Measurements from ENCODE around the gene CFC1. TPM values are rescaled to one million over a fixed set of nuclear protein-coding genes. Genes with fewer than 3 reads are reported as not detected.
"Not testable (repeated sequence)": the region's sequence is repeated elsewhere in the genome, so short reads cannot be mapped to it uniquely, and the experiment has no call there.

Gene CFC1
- total RNA-seq (not detected), polyA plus RNA-seq (not detected), total RNA-seq (not detected)

GRCh38 chr2:130599393-130599792, at the start of gene CFC1:
CFC1 (minus strand) TSS chr2:130599575; CDS start chr2:130599287, 288 bp downstream.
- H3K27ac Mint-ChIP-seq; H3K27ac ChIP-seq (ENCODE audit: low read depth, low read length); H3K9me3 Mint-ChIP-seq; H3K4me3 Mint-ChIP-seq; H3K27me3 ChIP-seq (ENCODE audit: control insufficient read depth in 2 of 2, insufficient read depth in 2 of 2, low read length in 2 of 2); POLR2A ChIA-PET; H3K4me1 ChIP-seq (ENCODE audit: control insufficient read depth in 2 of 2, insufficient read depth in 2 of 2, low read length in 2 of 2); CTCF ChIA-PET; H3K4me1 Mint-ChIP-seq; H3K36me3 Mint-ChIP-seq; DNase-seq; H3K4me3 ChIP-seq (ENCODE audit: low read length); H3K9me3 ChIP-seq (ENCODE audit: control insufficient read depth in 2 of 3, low read length in 3 of 3); ATAC-seq; intact Hi-C loops (cut with micrococcal nuclease); H3K36me3 ChIP-seq (ENCODE audit: control insufficient read depth in 2 of 3, insufficient read depth in 3 of 3, low read length in 3 of 3); H3K27me3 Mint-ChIP-seq: not testable (repeated sequence)

- H3K27me3 ChIP-seq (ENCODE audit: control insufficient read depth in 2 of 2, insufficient read depth in 2 of 2, low read length in 2 of 2); H3K4me3 Mint-ChIP-seq; H3K9me3 ChIP-seq (ENCODE audit: control insufficient read depth in 2 of 3, low read length in 3 of 3); ATAC-seq; H3K27ac ChIP-seq (ENCODE audit: low read depth, low read length); H3K4me3 ChIP-seq (ENCODE audit: low read length); CTCF ChIA-PET; POLR2A ChIA-PET; H3K9me3 Mint-ChIP-seq; H3K4me1 ChIP-seq (ENCODE audit: control insufficient read depth in 2 of 2, insufficient read depth in 2 of 2, low read length in 2 of 2); H3K36me3 ChIP-seq (ENCODE audit: control insufficient read depth in 2 of 3, insufficient read depth in 3 of 3, low read length in 3 of 3); H3K36me3 Mint-ChIP-seq; H3K27ac Mint-ChIP-seq; DNase-seq; H3K4me1 Mint-ChIP-seq; intact Hi-C loops (cut with micrococcal nuclease): not testable (repeated sequence)
- H3K27me3 Mint-ChIP-seq, result peaks cover 0 to 10% (median 2%) of the 10 kb centered on the region in 5 donors
These were observed 42.3 kb upstream of the CFC1 start for GRCh38 chr2:130641688-130642087.

GRCh38 chr2:130638973-130639372, 39.6 kb upstream of the CFC1 start:
- H3K27ac Mint-ChIP-seq; H3K4me1 ChIP-seq (ENCODE audit: control insufficient read depth in 2 of 2, insufficient read depth in 2 of 2, low read length in 2 of 2); H3K27me3 ChIP-seq (ENCODE audit: control insufficient read depth in 2 of 2, insufficient read depth in 2 of 2, low read length in 2 of 2); H3K36me3 Mint-ChIP-seq; H3K9me3 ChIP-seq (ENCODE audit: control insufficient read depth in 2 of 3, low read length in 3 of 3); H3K36me3 ChIP-seq (ENCODE audit: control insufficient read depth in 2 of 3, insufficient read depth in 3 of 3, low read length in 3 of 3); intact Hi-C loops (cut with micrococcal nuclease); ATAC-seq; DNase-seq; H3K4me3 Mint-ChIP-seq; H3K4me1 Mint-ChIP-seq; POLR2A ChIA-PET; CTCF ChIA-PET; H3K9me3 Mint-ChIP-seq; H3K27ac ChIP-seq (ENCODE audit: low read depth, low read length); H3K4me3 ChIP-seq (ENCODE audit: low read length): not testable (repeated sequence)
- H3K27me3 Mint-ChIP-seq, result peaks cover 0 to 10% (median 3%) of the 10 kb centered on the region in 5 donors

DNA sequence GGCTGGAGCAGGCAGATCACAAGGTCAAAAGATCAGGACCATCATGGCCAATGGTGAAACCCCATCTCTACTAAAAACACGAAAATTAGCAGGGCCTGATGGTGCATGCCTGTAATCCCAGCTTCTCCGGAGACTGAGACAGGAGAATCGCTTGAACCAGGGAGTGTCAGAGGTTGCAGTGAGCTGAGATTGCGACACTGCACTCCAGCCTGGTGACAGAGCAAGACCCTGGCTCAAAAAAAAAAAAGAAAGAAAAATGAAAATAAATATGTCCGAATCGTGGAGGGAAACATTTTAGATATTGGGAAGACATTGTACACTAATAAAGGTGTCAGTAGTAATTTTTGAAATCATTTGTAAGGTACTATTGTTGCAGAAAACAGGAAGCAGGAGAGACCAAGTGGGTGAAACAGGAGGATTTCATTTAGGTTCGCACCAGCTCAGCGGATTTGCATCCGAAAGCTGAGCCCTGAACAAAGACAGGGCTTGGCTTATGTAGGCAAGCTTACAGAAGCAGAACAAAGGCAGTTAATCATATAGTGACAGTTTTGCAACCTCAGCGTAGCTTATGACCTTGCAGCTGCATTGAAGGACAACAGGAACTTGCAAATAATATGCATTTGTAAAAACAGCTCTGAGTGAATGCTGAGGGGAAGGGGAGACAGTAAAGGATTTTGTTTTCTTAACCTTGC, 29.6 kb upstream of the CFC1 start:
- H3K4me1 Mint-ChIP-seq; H3K27me3 ChIP-seq (ENCODE audit: control insufficient read depth in 2 of 2, insufficient read depth in 2 of 2, low read length in 2 of 2); H3K27ac Mint-ChIP-seq; H3K9me3 Mint-ChIP-seq; intact Hi-C loops (cut with micrococcal nuclease); H3K36me3 ChIP-seq (ENCODE audit: control insufficient read depth in 2 of 3, insufficient read depth in 3 of 3, low read length in 3 of 3); CTCF ChIA-PET; H3K4me3 Mint-ChIP-seq; H3K4me3 ChIP-seq (ENCODE audit: low read length); H3K27me3 Mint-ChIP-seq; DNase-seq; H3K36me3 Mint-ChIP-seq; H3K9me3 ChIP-seq (ENCODE audit: control insufficient read depth in 2 of 3, low read length in 3 of 3); POLR2A ChIA-PET; H3K27ac ChIP-seq (ENCODE audit: low read depth, low read length); H3K4me1 ChIP-seq (ENCODE audit: control insufficient read depth in 2 of 2, insufficient read depth in 2 of 2, low read length in 2 of 2); ATAC-seq: not testable (repeated sequence)

- H3K4me1 ChIP-seq (ENCODE audit: control insufficient read depth in 2 of 2, insufficient read depth in 2 of 2, low read length in 2 of 2); H3K27ac ChIP-seq (ENCODE audit: low read depth, low read length); H3K9me3 ChIP-seq (ENCODE audit: control insufficient read depth in 2 of 3, low read length in 3 of 3); CTCF ChIA-PET; H3K4me3 Mint-ChIP-seq; H3K9me3 Mint-ChIP-seq; H3K36me3 Mint-ChIP-seq; H3K27me3 ChIP-seq (ENCODE audit: control insufficient read depth in 2 of 2, insufficient read depth in 2 of 2, low read length in 2 of 2); H3K27me3 Mint-ChIP-seq; H3K4me1 Mint-ChIP-seq; intact Hi-C loops (cut with micrococcal nuclease); H3K27ac Mint-ChIP-seq; ATAC-seq; POLR2A ChIA-PET; DNase-seq; H3K4me3 ChIP-seq (ENCODE audit: low read length); H3K36me3 ChIP-seq (ENCODE audit: control insufficient read depth in 2 of 3, insufficient read depth in 3 of 3, low read length in 3 of 3): not testable (repeated sequence)
These were observed 11.8 kb upstream of the CFC1 start, which contains the start of gene POTEJ for GRCh38 chr2:130611140-130611539. POTEJ (plus strand) TSS chr2:130611440; CDS start chr2:130611533, 93 bp downstream.

DNA sequence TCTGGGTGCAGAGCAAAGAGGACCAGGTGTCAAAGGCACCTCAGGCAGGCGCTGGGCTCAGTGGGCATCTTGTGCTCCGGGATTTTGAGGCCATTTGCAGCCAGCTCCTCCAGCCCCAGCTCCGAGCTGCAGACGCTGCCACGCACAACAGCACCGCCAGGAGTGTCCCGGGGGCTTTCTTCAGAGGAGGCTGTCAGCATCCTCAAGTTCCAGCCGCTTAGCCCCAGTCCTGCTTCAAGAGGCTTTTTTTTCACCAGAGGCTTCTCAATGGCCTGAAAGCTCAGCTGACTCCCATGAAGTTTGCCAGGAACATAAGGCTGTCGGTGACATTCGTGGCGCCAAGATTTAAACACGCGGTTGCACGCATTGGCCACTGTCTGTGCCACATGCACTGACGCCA, 11.1 kb upstream of the CFC1 start:
- H3K9me3 Mint-ChIP-seq; H3K27me3 Mint-ChIP-seq; H3K27ac ChIP-seq (ENCODE audit: low read depth, low read length); H3K36me3 ChIP-seq (ENCODE audit: control insufficient read depth in 2 of 3, insufficient read depth in 3 of 3, low read length in 3 of 3); DNase-seq; ATAC-seq; H3K27me3 ChIP-seq (ENCODE audit: control insufficient read depth in 2 of 2, insufficient read depth in 2 of 2, low read length in 2 of 2); intact Hi-C loops (cut with micrococcal nuclease); H3K4me3 Mint-ChIP-seq; H3K4me1 ChIP-seq (ENCODE audit: control insufficient read depth in 2 of 2, insufficient read depth in 2 of 2, low read length in 2 of 2); H3K9me3 ChIP-seq (ENCODE audit: control insufficient read depth in 2 of 3, low read length in 3 of 3); H3K4me1 Mint-ChIP-seq; H3K27ac Mint-ChIP-seq; H3K4me3 ChIP-seq (ENCODE audit: low read length); H3K36me3 Mint-ChIP-seq; POLR2A ChIA-PET; CTCF ChIA-PET: not testable (repeated sequence)

DNA sequence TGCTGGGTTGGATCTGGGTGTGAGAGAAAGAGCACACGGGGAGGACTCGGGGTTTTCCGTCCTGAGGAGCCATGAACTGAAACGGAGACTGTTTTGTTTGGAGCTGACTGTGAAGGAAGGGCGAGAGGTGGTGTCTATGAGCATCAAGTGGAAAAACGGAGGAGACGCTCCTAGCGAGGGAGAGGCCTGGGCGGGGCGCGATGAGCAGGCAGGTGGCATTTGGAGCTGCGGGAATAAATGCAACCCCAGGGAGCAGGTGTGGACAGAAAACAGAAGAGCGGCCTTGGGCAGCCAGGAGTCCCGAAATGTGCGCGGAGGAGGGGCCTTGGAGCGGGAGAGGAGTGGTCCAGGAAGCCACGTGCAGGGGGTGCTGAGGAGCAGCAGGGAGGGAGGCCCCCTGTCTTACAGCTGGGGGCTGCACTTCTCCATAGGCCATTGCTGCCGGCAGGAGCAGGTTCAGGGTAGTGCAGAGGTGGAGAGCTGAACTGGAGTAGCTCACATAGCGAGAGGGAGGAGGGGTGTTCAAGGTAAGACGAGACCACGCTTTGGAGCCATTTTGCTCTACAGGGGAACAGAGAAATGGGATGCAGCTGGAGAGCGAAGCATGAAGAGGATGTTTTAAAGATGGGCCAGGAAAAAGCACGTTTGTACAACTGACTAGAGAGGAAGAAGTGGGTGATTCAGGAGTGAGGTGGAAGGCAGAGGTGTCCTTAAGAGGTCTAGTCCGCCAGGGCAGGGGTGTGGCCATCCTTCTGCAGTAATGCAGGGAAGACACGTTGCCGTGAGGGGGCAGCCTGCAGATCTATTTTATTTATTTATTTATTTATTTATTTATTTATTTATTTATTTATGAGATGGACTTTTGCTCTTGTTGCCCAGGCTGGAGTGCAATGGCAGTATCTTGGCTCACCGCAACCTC, 9.9 kb upstream of the CFC1 start:
- ATAC-seq; H3K36me3 Mint-ChIP-seq; H3K27me3 ChIP-seq (ENCODE audit: control insufficient read depth in 2 of 2, insufficient read depth in 2 of 2, low read length in 2 of 2); H3K4me1 ChIP-seq (ENCODE audit: control insufficient read depth in 2 of 2, insufficient read depth in 2 of 2, low read length in 2 of 2); H3K36me3 ChIP-seq (ENCODE audit: control insufficient read depth in 2 of 3, insufficient read depth in 3 of 3, low read length in 3 of 3); intact Hi-C loops (cut with micrococcal nuclease); POLR2A ChIA-PET; H3K27ac Mint-ChIP-seq; DNase-seq; H3K27me3 Mint-ChIP-seq; H3K9me3 Mint-ChIP-seq; H3K27ac ChIP-seq (ENCODE audit: low read depth, low read length); H3K9me3 ChIP-seq (ENCODE audit: control insufficient read depth in 2 of 3, low read length in 3 of 3); H3K4me1 Mint-ChIP-seq; H3K4me3 ChIP-seq (ENCODE audit: low read length); H3K4me3 Mint-ChIP-seq; CTCF ChIA-PET: not testable (repeated sequence)
